22Rv1 (cell line): Measurements from ENCODE around the gene MRM1.

Source experiments
- ZFX ChIP-seq: fragments of 450-650 bp; IDR thresholded peaks from 2 replicates; pipeline ENCODE4 v1.6.1; 2017; ENCODE audit warnings: antibody characterized with exemption, borderline replicate concordance
- TF ChIP-seq, protein P1 (sequence below): fragments of 450-650 bp; IDR thresholded peaks from 2 replicates; pipeline ENCODE4 v1.5.1; 2017; ENCODE audit warnings: mild to moderate bottlenecking

DNA sequence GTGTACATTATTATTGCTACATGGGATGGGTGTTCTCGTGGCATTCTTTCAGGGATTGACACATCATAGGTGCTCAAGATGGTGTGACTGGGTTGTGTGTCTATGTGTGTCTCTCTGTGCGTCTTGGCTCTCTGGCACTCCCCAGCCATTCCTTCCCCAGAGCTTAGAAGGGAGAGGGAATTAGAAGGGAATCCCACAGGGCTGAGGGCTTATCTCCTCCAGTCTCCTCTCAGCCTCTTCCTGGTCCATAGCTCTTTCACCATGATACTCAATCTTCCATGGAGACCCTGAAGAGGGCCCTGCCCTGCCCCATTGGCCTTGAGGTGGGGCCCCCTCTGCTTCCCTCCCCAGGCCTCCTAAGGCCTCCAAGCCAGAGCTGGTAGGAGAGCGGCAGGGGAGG is 52.0 kb downstream of the MRM1 start:
- TF ChIP-seq, protein P1, sequence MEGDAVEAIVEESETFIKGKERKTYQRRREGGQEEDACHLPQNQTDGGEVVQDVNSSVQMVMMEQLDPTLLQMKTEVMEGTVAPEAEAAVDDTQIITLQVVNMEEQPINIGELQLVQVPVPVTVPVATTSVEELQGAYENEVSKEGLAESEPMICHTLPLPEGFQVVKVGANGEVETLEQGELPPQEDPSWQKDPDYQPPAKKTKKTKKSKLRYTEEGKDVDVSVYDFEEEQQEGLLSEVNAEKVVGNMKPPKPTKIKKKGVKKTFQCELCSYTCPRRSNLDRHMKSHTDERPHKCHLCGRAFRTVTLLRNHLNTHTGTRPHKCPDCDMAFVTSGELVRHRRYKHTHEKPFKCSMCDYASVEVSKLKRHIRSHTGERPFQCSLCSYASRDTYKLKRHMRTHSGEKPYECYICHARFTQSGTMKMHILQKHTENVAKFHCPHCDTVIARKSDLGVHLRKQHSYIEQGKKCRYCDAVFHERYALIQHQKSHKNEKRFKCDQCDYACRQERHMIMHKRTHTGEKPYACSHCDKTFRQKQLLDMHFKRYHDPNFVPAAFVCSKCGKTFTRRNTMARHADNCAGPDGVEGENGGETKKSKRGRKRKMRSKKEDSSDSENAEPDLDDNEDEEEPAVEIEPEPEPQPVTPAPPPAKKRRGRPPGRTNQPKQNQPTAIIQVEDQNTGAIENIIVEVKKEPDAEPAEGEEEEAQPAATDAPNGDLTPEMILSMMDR: no peak
- TF ChIP-seq ZFX: no peak
